WTC11 (cell line): ENCODE results near the gene UGT1A8.

ENCODE experiments used
- ATF2 ChIP-seq: sonication (generic); formaldehyde crosslinking; IDR thresholded peaks from 2 replicates; pipeline ENCODE4 v1.8.1; 2022; ENCODE audit warnings: low read depth, missing genetic modification reagents, borderline replicate concordance
- CREB1 ChIP-seq: sonication (generic); formaldehyde crosslinking; IDR thresholded peaks from 2 replicates; pipeline ENCODE4 v1.8.0; 2023; ENCODE audit warnings: mild to moderate bottlenecking, missing genetic modification reagents
- CTCF ChIP-seq: fragments of 200-600 bp; IDR thresholded peaks from 2 replicates; pipeline ENCODE4 v1.8.0; 2022; ENCODE audit warnings: antibody characterized with exemption
- EMX1 ChIP-seq: fragments of 250-450 bp; sonication (Bioruptor Pico); IDR thresholded peaks from 2 replicates; pipeline ENCODE4 v1.8.0; 2021; ENCODE audit warnings: mild to moderate bottlenecking
- HMGXB4 ChIP-seq: sonication (generic); formaldehyde crosslinking; IDR thresholded peaks from 2 replicates; pipeline ENCODE4 v1.8.1; 2023; ENCODE audit warnings: mild to moderate bottlenecking, moderate library complexity, missing genetic modification reagents
- USF2 ChIP-seq: sonication (generic); formaldehyde crosslinking; IDR thresholded peaks from 2 replicates; pipeline ENCODE4 v1.8.1; 2023; ENCODE audit warnings: mild to moderate bottlenecking, missing genetic modification reagents, moderate library complexity
- ZNF263 ChIP-seq: sonication (generic); formaldehyde crosslinking; IDR thresholded peaks from 2 replicates; pipeline ENCODE4 v1.8.1; 2022; ENCODE audit warnings: low read depth, mild to moderate bottlenecking, moderate library complexity, missing genetic modification reagents
- ZNF423 ChIP-seq: fragments of 250-450 bp; sonication (Bioruptor Pico); IDR thresholded peaks from 2 replicates; pipeline ENCODE4 v2.1.2; 2022; ENCODE audit warnings: mild to moderate bottlenecking, moderate library complexity
- TF ChIP-seq, protein P1 (sequence below): sonication (generic); formaldehyde crosslinking; IDR thresholded peaks from 2 replicates; pipeline ENCODE4 v1.8.0; 2023; ENCODE audit warnings: mild to moderate bottlenecking, missing genetic modification reagents
- TF ChIP-seq, protein P2 (sequence below): sonication (generic); formaldehyde crosslinking; IDR thresholded peaks from 2 replicates; pipeline ENCODE4 v1.8.0; 2022; ENCODE audit warnings: mild to moderate bottlenecking, missing genetic modification reagents
- TF ChIP-seq, protein P3 (sequence below): fragments of 250-450 bp; sonication (Bioruptor Pico); IDR thresholded peaks from 2 replicates; pipeline ENCODE4 v1.8.0; 2021; ENCODE audit warnings: mild to moderate bottlenecking

GRCh38 chr2:233743464-233744259 is 126.2 kb downstream of the UGT1A8 start:
- no peak for TF ChIP-seq USF2 (CRISPR knock-in tag)
- no peak for TF ChIP-seq HMGXB4
- no peak for TF ChIP-seq CTCF
- no peak for TF ChIP-seq EMX1 (CRISPR knock-in tag)
- TF ChIP-seq, protein P1, sequence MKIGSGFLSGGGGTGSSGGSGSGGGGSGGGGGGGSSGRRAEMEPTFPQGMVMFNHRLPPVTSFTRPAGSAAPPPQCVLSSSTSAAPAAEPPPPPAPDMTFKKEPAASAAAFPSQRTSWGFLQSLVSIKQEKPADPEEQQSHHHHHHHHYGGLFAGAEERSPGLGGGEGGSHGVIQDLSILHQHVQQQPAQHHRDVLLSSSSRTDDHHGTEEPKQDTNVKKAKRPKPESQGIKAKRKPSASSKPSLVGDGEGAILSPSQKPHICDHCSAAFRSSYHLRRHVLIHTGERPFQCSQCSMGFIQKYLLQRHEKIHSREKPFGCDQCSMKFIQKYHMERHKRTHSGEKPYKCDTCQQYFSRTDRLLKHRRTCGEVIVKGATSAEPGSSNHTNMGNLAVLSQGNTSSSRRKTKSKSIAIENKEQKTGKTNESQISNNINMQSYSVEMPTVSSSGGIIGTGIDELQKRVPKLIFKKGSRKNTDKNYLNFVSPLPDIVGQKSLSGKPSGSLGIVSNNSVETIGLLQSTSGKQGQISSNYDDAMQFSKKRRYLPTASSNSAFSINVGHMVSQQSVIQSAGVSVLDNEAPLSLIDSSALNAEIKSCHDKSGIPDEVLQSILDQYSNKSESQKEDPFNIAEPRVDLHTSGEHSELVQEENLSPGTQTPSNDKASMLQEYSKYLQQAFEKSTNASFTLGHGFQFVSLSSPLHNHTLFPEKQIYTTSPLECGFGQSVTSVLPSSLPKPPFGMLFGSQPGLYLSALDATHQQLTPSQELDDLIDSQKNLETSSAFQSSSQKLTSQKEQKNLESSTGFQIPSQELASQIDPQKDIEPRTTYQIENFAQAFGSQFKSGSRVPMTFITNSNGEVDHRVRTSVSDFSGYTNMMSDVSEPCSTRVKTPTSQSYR (CRISPR knock-in tag): no peak
- TF ChIP-seq ATF2 (CRISPR knock-in tag): no peak
- TF ChIP-seq, protein P2, sequence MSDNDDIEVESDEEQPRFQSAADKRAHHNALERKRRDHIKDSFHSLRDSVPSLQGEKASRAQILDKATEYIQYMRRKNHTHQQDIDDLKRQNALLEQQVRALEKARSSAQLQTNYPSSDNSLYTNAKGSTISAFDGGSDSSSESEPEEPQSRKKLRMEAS (CRISPR knock-in tag): no peak
- TF ChIP-seq ZNF263 (CRISPR knock-in tag): no peak
- no peak for TF ChIP-seq CREB1 (CRISPR knock-in tag)
- TF ChIP-seq ZNF423 (CRISPR knock-in tag): no peak
- TF ChIP-seq, protein P3, sequence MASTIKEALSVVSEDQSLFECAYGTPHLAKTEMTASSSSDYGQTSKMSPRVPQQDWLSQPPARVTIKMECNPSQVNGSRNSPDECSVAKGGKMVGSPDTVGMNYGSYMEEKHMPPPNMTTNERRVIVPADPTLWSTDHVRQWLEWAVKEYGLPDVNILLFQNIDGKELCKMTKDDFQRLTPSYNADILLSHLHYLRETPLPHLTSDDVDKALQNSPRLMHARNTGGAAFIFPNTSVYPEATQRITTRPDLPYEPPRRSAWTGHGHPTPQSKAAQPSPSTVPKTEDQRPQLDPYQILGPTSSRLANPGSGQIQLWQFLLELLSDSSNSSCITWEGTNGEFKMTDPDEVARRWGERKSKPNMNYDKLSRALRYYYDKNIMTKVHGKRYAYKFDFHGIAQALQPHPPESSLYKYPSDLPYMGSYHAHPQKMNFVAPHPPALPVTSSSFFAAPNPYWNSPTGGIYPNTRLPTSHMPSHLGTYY (CRISPR knock-in tag): no peak
